ENCODE data around the gene PHACTR1.

PHACTR1 gene

GRCh38 chr6:13297391-13297790 lies 580.8 kb downstream of the PHACTR1 start:
- no peak for DNase-seq (ENCODE audit: low read depth in 1 of 2, low spot score in 1 of 2)
- no peak overlapping the region for H3K27ac ChIP-seq (replicated peaks)
- TF ChIP-seq POLR2AphosphoS5 (IDR thresholded peaks at IDR 0.05; ENCODE audit: low read depth): no peak
- TF ChIP-seq SPI1 (IDR thresholded peaks at IDR 0.05; ENCODE audit: borderline replicate concordance, low read depth): no peak
- TF ChIP-seq REST (IDR thresholded peaks at IDR 0.05; ENCODE audit: insufficient replicate concordance, low read depth): no peak
- TF ChIP-seq CTCF (IDR thresholded peaks at IDR 0.05; ENCODE audit: insufficient read depth, low read length): no peak
- TF ChIP-seq GABPA (IDR thresholded peaks at IDR 0.05; ENCODE audit: low read depth): no peak
- no peak overlapping the region for H3K4me3 ChIP-seq (replicated peaks; ENCODE audit: insufficient read depth, low read length)
- H3K27me3 ChIP-seq (ENCODE audit: insufficient read depth, poor library complexity, severe bottlenecking): no peaks in the 10 kb centered on the region

- no peak overlapping the region for H3K27ac ChIP-seq (replicated peaks)
- no peak overlapping the region for H3K4me3 ChIP-seq (replicated peaks; ENCODE audit: insufficient read depth, low read length)
- TF ChIP-seq REST (IDR thresholded peaks at IDR 0.05; ENCODE audit: insufficient replicate concordance, low read depth) (no peak), CTCF (IDR thresholded peaks at IDR 0.05; ENCODE audit: insufficient read depth, low read length) (no peak), SPI1 (IDR thresholded peaks at IDR 0.05; ENCODE audit: borderline replicate concordance, low read depth) (no peak), GABPA (IDR thresholded peaks at IDR 0.05; ENCODE audit: low read depth) (no peak), POLR2AphosphoS5 (IDR thresholded peaks at IDR 0.05; ENCODE audit: low read depth) (no peak)
- H3K27me3 ChIP-seq (ENCODE audit: insufficient read depth, poor library complexity, severe bottlenecking): no peaks in the 10 kb centered on the region
- DNase-seq (ENCODE audit: low read depth in 1 of 2, low spot score in 1 of 2): no peak
These were observed 581.9 kb downstream of the PHACTR1 start for GRCh38 chr6:13298446-13298845.

- TF ChIP-seq REST (IDR thresholded peaks at IDR 0.05; ENCODE audit: insufficient replicate concordance, low read depth) (no peak), GABPA (IDR thresholded peaks at IDR 0.05; ENCODE audit: low read depth) (no peak), CTCF (IDR thresholded peaks at IDR 0.05; ENCODE audit: insufficient read depth, low read length) (no peak), SPI1 (IDR thresholded peaks at IDR 0.05; ENCODE audit: borderline replicate concordance, low read depth) (no peak), POLR2AphosphoS5 (IDR thresholded peaks at IDR 0.05; ENCODE audit: low read depth) (no peak)
- DNase-seq (ENCODE audit: low read depth in 1 of 2, low spot score in 1 of 2): no peak
- H3K27ac ChIP-seq (replicated peaks): no peak overlapping the region
- no peak overlapping the region for H3K4me3 ChIP-seq (replicated peaks; ENCODE audit: insufficient read depth, low read length)
- H3K27me3 ChIP-seq (ENCODE audit: insufficient read depth, poor library complexity, severe bottlenecking): no peaks in the 10 kb centered on the region
These were observed 582.8 kb downstream of the PHACTR1 start for GRCh38 chr6:13299403-13299821.
